ENCODE measurements around the gene SLC25A11. TPM values are rescaled to one million over a fixed set of nuclear protein-coding genes. Genes with fewer than 3 reads are reported as not detected.

The SLC25A11 gene
- total and polyA plus RNA-seq, 2 donors, result 30.9 to 46.7 TPM

GRCh38 chr17:4958102-4958501, 18.3 kb upstream of the SLC25A11 start:
- H3K36me3 ChIP-seq (ENCODE audit: control insufficient read depth in 2 of 2, insufficient read depth in 2 of 2, low read length in 1 of 2), result peaks cover 23 to 24% of the 10 kb centered on the region in 2 donors
- no peak for DNase-seq (ENCODE audit: low read depth in 6 of 9, low spot score in 9 of 9)
- WGBS, result 95% methylated on average over 3 of the region's 3 CpGs
- H3K27ac ChIP-seq (ENCODE audit: low read depth in 1 of 2, low read length in 1 of 2), result no peak overlapping the region
- H3K4me1 ChIP-seq (ENCODE audit: control insufficient read depth in 2 of 2, insufficient read depth in 2 of 2, low read length in 2 of 2), result peaks cover 0 to 3% of the 10 kb centered on the region in 2 donors
- no peak overlapping the region for H3K4me3 ChIP-seq (ENCODE audit: low read length in 2 of 2)
- no peaks in the 10 kb centered on the region for H3K9me3 ChIP-seq (ENCODE audit: control insufficient read depth in 2 of 2, insufficient read depth in 1 of 2, low read length in 1 of 2)
- no peaks in the 10 kb centered on the region for H3K27me3 ChIP-seq (ENCODE audit: control insufficient read depth in 2 of 2, insufficient read depth in 1 of 2, low read length in 1 of 2)

GRCh38 chr17:4956493-4957061, 16.7 kb upstream of the SLC25A11 start:
- Histone ChIP-seq H3K4me3 (ENCODE audit: low read length in 2 of 2) (no peak overlapping the region), H3K9me3 (ENCODE audit: control insufficient read depth in 2 of 2, insufficient read depth in 1 of 2, low read length in 1 of 2) (no peaks in the 10 kb centered on the region), H3K36me3 (ENCODE audit: control insufficient read depth in 2 of 2, insufficient read depth in 2 of 2, low read length in 1 of 2) (peaks cover 20 to 23% of the 10 kb centered on the region in 2 donors), H3K4me1 (ENCODE audit: control insufficient read depth in 2 of 2, insufficient read depth in 2 of 2, low read length in 2 of 2) (peaks cover 0 to 13% of the 10 kb centered on the region in 2 donors), H3K27me3 (ENCODE audit: control insufficient read depth in 2 of 2, insufficient read depth in 1 of 2, low read length in 1 of 2) (no peaks in the 10 kb centered on the region), H3K27ac (ENCODE audit: low read depth in 1 of 2, low read length in 1 of 2) (no peak overlapping the region)
- DNase-seq (ENCODE audit: low read depth in 6 of 9, low spot score in 9 of 9), result no peak
- whole genome bisulfite sequencing, result 92% methylated on average over 10 of the region's 10 CpGs

GRCh38 chr17:4955091-4955490, 15.2 kb upstream of the SLC25A11 start:
- 98% methylated on average over 8 of the region's 8 CpGs for WGBS
- DNase-seq (ENCODE audit: low read depth in 6 of 9, low spot score in 9 of 9), result no peak
- no peak overlapping the region for H3K4me3 ChIP-seq (ENCODE audit: low read length in 2 of 2)
- H3K9me3 ChIP-seq (ENCODE audit: control insufficient read depth in 2 of 2, insufficient read depth in 1 of 2, low read length in 1 of 2), result no peaks in the 10 kb centered on the region
- H3K27me3 ChIP-seq (ENCODE audit: control insufficient read depth in 2 of 2, insufficient read depth in 1 of 2, low read length in 1 of 2), result peaks cover 0 to 4% of the 10 kb centered on the region in 2 donors
- no peak overlapping the region for H3K27ac ChIP-seq (ENCODE audit: low read depth in 1 of 2, low read length in 1 of 2)
- H3K4me1 ChIP-seq (ENCODE audit: control insufficient read depth in 2 of 2, insufficient read depth in 2 of 2, low read length in 2 of 2), result peaks cover 12 to 28% of the 10 kb centered on the region in 2 donors
- peaks cover 15 to 16% of the 10 kb centered on the region in 2 donors for H3K36me3 ChIP-seq (ENCODE audit: control insufficient read depth in 2 of 2, insufficient read depth in 2 of 2, low read length in 1 of 2)

- Histone ChIP-seq H3K27me3 (ENCODE audit: control insufficient read depth in 2 of 2, insufficient read depth in 1 of 2, low read length in 1 of 2) (peaks cover 0 to 5% of the 10 kb centered on the region in 2 donors), H3K4me3 (ENCODE audit: low read length in 2 of 2) (no peak overlapping the region), H3K36me3 (ENCODE audit: control insufficient read depth in 2 of 2, insufficient read depth in 2 of 2, low read length in 1 of 2) (peaks cover 4 to 5% of the 10 kb centered on the region in 2 donors), H3K9me3 (ENCODE audit: control insufficient read depth in 2 of 2, insufficient read depth in 1 of 2, low read length in 1 of 2) (no peaks in the 10 kb centered on the region), H3K27ac (ENCODE audit: low read depth in 1 of 2, low read length in 1 of 2) (peak overlapping the region in 1 of 2 donors; percentile 37), H3K4me1 (ENCODE audit: control insufficient read depth in 2 of 2, insufficient read depth in 2 of 2, low read length in 2 of 2) (peaks cover 13 to 29% of the 10 kb centered on the region in 2 donors)
- WGBS, result 93% methylated on average over 14 of the region's 14 CpGs
- DNase-seq (ENCODE audit: low read depth in 6 of 9, low spot score in 9 of 9), result no peak
These were observed 13.7 kb upstream of the SLC25A11 start for GRCh38 chr17:4953451-4953961.

- Histone ChIP-seq H3K4me1 (ENCODE audit: control insufficient read depth in 2 of 2, insufficient read depth in 2 of 2, low read length in 2 of 2) (peaks cover 13 to 32% of the 10 kb centered on the region in 2 donors), H3K4me3 (ENCODE audit: low read length in 2 of 2) (peak overlapping the region in 1 of 2 donors; percentile 3), H3K9me3 (ENCODE audit: control insufficient read depth in 2 of 2, insufficient read depth in 1 of 2, low read length in 1 of 2) (peaks cover 0 to 5% of the 10 kb centered on the region in 2 donors), H3K27me3 (ENCODE audit: control insufficient read depth in 2 of 2, insufficient read depth in 1 of 2, low read length in 1 of 2) (peaks cover 0 to 5% of the 10 kb centered on the region in 2 donors), H3K27ac (ENCODE audit: low read depth in 1 of 2, low read length in 1 of 2) (no peak overlapping the region), H3K36me3 (ENCODE audit: control insufficient read depth in 2 of 2, insufficient read depth in 2 of 2, low read length in 1 of 2) (peaks cover 5 to 10% of the 10 kb centered on the region in 2 donors)
- no peak for DNase-seq (ENCODE audit: low read depth in 6 of 9, low spot score in 9 of 9)
- 88% methylated on average over 3 of the region's 3 CpGs for WGBS
These were observed 11.6 kb upstream of the SLC25A11 start for GRCh38 chr17:4951486-4951885.

- DNase-seq (ENCODE audit: low read depth in 6 of 9, low spot score in 9 of 9), result no peak
These were observed 10.9 kb upstream of the SLC25A11 start, which contains the start of gene ENO3 for GRCh38 chr17:4950746-4951204. TSS of gene ENO3 (plus strand) at chr17:4951119. CDS start at chr17:4951830, 711 bp downstream.

GRCh38 chr17:4950075-4950745, 10.4 kb upstream of the SLC25A11 start:
- peaks cover 14 to 23% of the 10 kb centered on the region in 2 donors for H3K36me3 ChIP-seq (ENCODE audit: control insufficient read depth in 2 of 2, insufficient read depth in 2 of 2, low read length in 1 of 2)
- 12% methylated on average over 52 of the region's 52 CpGs for WGBS
- peaks cover 0 to 5% of the 10 kb centered on the region in 2 donors for H3K27me3 ChIP-seq (ENCODE audit: control insufficient read depth in 2 of 2, insufficient read depth in 1 of 2, low read length in 1 of 2)
- peak overlapping the region; percentile 36 to 100 for H3K4me3 ChIP-seq (ENCODE audit: low read length in 2 of 2)
- peak overlapping the region; percentile 66 to 100 for H3K27ac ChIP-seq (ENCODE audit: low read depth in 1 of 2, low read length in 1 of 2)
- peaks cover 21 to 45% of the 10 kb centered on the region in 2 donors for H3K4me1 ChIP-seq (ENCODE audit: control insufficient read depth in 2 of 2, insufficient read depth in 2 of 2, low read length in 2 of 2)
- DNase-seq (ENCODE audit: low read depth in 6 of 9, low spot score in 9 of 9), result peak in 2 of 9 donors; percentile 30 to 57
- H3K9me3 ChIP-seq (ENCODE audit: control insufficient read depth in 2 of 2, insufficient read depth in 1 of 2, low read length in 1 of 2), result peaks cover 0 to 5% of the 10 kb centered on the region in 2 donors

More at GRCh38 chr17:4950746-4951204, 10.9 kb upstream of the SLC25A11 start, which contains the start of gene ENO3:
- H3K4me3 ChIP-seq (ENCODE audit: low read length in 2 of 2), result peak within 1 kb of the TSS; percentile 36 to 100
- H3K9me3 ChIP-seq (ENCODE audit: control insufficient read depth in 2 of 2, insufficient read depth in 1 of 2, low read length in 1 of 2), result peaks cover 0 to 5% of the 10 kb centered on the region in 2 donors
- H3K27me3 ChIP-seq (ENCODE audit: control insufficient read depth in 2 of 2, insufficient read depth in 1 of 2, low read length in 1 of 2), result peaks cover 0 to 5% of the 10 kb centered on the region in 2 donors
- peaks cover 8 to 17% of the 10 kb centered on the region in 2 donors for H3K36me3 ChIP-seq (ENCODE audit: control insufficient read depth in 2 of 2, insufficient read depth in 2 of 2, low read length in 1 of 2)
- peaks cover 16 to 39% of the 10 kb centered on the region in 2 donors for H3K4me1 ChIP-seq (ENCODE audit: control insufficient read depth in 2 of 2, insufficient read depth in 2 of 2, low read length in 2 of 2)
- peak within 1 kb of the TSS; percentile 66 to 100 for H3K27ac ChIP-seq (ENCODE audit: low read depth in 1 of 2, low read length in 1 of 2)
- WGBS, result 69% methylated on average over 7 of the region's 7 CpGs

GRCh38 chr17:4949321-4950074, 9.7 kb upstream of the SLC25A11 start:
- Histone ChIP-seq H3K4me1 (ENCODE audit: control insufficient read depth in 2 of 2, insufficient read depth in 2 of 2, low read length in 2 of 2) (peaks cover 29 to 52% of the 10 kb centered on the region in 2 donors), H3K9me3 (ENCODE audit: control insufficient read depth in 2 of 2, insufficient read depth in 1 of 2, low read length in 1 of 2) (peaks cover 0 to 5% of the 10 kb centered on the region in 2 donors), H3K27me3 (ENCODE audit: control insufficient read depth in 2 of 2, insufficient read depth in 1 of 2, low read length in 1 of 2) (peaks cover 0 to 5% of the 10 kb centered on the region in 2 donors), H3K36me3 (ENCODE audit: control insufficient read depth in 2 of 2, insufficient read depth in 2 of 2, low read length in 1 of 2) (peaks cover 19 to 30% of the 10 kb centered on the region in 2 donors), H3K27ac (ENCODE audit: low read depth in 1 of 2, low read length in 1 of 2) (peak overlapping the region; percentile 99 to 100), H3K4me3 (ENCODE audit: low read length in 2 of 2) (peak overlapping the region; percentile 100)
- DNase-seq (ENCODE audit: low read depth in 6 of 9, low spot score in 9 of 9), result peak in 6 of 9 donors; percentile 61 to 89 (median 68)
- 1% methylated on average over 75 of the region's 75 CpGs for WGBS

All from thymus (tissue), 11 donors.